Measurements from ENCODE around the gene FMNL3. TPM values are rescaled to one million over a fixed set of nuclear protein-coding genes. Genes with fewer than 3 reads are reported as not detected.

Gene FMNL3
- total RNA-seq, 1 donor from 2014 or later = 30.4 TPM

DNA sequence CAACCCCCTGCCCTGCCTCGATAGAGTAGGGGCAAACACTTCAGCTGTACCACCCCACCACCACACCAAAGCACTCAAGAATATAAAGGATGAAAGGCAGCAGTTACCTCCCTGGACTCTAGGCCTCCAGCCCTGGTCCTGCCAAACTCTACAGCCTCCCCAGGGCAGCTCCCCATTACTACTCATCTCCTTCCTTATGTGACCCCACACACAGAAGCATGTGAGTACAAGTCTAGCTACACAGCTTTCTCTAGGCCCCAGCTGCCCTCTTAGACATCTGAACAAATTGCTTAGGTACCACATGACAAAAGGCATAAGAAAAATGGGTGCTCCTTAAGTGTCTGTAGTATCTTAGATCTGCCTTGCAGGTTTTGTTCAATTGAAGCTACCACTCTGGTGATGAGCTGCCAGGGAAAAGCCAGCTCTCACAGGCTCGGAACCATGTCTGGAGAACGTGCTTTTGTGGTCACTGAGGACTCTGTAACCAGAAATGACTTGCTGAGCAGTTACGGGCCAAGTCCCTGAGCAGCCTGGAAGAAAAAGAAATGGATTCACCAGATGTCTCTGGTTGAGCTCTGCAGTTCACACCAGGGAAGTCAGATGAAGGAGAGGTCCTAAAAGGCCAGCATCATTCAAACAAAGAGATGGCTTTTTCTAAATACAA, 32.8 kb downstream of the FMNL3 start:
- Histone ChIP-seq H3K4me1 (peaks cover 21 to 43% of the 10 kb centered on the region in 2 donors), H3K27ac (peak overlapping the region; percentile 84 to 97), H3K27me3 (no peaks in the 10 kb centered on the region), H3K36me3 (no peaks in the 10 kb centered on the region), H3K9me3 (no peaks in the 10 kb centered on the region), H3K4me3 (no peak overlapping the region)
- TF ChIP-seq CTCF (IDR thresholded peaks at IDR 0.05) = no peak
- intact Hi-C loops (cut with DNase I) = loop anchor here (2.0 kb wide), 1 partner anchor 66 kb away; the partner anchor contains the start of gene TMBIM6
- DNase-seq (ENCODE audit: low spot score in 2 of 2) = no peak

DNA sequence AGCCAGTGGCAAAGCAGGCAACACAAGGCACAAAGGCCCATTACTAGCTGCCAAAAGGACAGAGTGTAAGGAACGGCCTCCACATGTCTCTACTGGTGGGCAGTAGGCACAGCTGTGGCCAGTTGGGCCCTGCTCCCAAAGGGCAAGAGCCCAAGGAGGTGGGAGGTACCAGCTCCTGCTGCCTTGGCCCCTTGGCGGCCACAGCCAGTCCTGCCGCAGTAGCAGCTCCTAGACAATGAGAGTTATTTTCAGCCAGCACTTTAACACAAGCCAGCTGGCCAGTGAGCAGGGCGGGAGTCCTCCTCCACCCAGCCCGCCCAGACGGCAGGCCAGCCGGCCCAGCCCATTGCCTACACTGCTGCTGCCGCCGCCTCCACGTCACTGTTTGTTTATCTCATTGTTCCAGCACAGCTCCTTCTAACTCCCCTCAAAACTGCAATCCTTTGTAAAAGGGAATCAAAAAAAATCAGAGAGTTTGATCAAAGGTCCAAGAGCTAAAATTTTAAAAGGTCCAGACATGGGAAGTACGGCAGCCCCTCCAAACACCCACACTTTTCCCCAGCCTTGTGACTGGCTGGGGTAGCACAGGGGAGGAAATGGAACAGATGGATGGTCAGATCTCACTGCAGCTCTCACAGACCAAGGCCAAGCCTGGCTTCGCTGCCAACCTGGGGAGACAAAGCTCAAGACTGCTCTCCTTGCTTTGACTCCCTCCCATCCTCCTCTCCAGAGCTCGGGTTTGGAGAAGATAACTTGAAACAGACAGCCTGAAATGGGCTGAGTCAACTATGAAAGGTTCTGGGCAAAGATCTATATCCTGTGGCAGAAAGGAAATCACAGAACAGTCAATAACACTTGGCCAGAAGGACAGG, 33.5 kb downstream of the FMNL3 start:
- no peaks in the 10 kb centered on the region for H3K36me3 ChIP-seq
- TF ChIP-seq CTCF (IDR thresholded peaks at IDR 0.05) = peak; percentile 29 to 76 (median 35)
- intact Hi-C loops (cut with DNase I) = loop anchor here (1.0 to 2.0 kb wide), 3 partner anchors 29 to 67 kb away; partner anchors contain the start of genes FMNL3 and TMBIM6
- H3K9me3 ChIP-seq = no peaks in the 10 kb centered on the region
- H3K27ac ChIP-seq = peak overlapping the region; percentile 84 to 97
- no peak overlapping the region for H3K4me3 ChIP-seq
- H3K27me3 ChIP-seq = no peaks in the 10 kb centered on the region
- DNase-seq (ENCODE audit: low spot score in 2 of 2) = peak; percentile 81 to 96
- H3K4me1 ChIP-seq = peaks cover 21 to 43% of the 10 kb centered on the region in 2 donors

GRCh38 chr12:49672301-49673217, 34.6 kb downstream of the FMNL3 start:
- no peak for TF ChIP-seq CTCF (IDR thresholded peaks at IDR 0.05)
- Histone ChIP-seq H3K4me1 (peaks cover 21 to 43% of the 10 kb centered on the region in 2 donors), H3K36me3 (no peaks in the 10 kb centered on the region), H3K4me3 (no peak overlapping the region), H3K9me3 (no peaks in the 10 kb centered on the region), H3K27ac (peak overlapping the region; percentile 84 to 97), H3K27me3 (no peaks in the 10 kb centered on the region)
- no peak for DNase-seq (ENCODE audit: low spot score in 2 of 2)
- intact Hi-C loops (cut with DNase I) = loop anchor here (1.0 to 2.0 kb wide), 2 partner anchors 28 to 35 kb away; partner anchors contain the start of gene FMNL3

DNA sequence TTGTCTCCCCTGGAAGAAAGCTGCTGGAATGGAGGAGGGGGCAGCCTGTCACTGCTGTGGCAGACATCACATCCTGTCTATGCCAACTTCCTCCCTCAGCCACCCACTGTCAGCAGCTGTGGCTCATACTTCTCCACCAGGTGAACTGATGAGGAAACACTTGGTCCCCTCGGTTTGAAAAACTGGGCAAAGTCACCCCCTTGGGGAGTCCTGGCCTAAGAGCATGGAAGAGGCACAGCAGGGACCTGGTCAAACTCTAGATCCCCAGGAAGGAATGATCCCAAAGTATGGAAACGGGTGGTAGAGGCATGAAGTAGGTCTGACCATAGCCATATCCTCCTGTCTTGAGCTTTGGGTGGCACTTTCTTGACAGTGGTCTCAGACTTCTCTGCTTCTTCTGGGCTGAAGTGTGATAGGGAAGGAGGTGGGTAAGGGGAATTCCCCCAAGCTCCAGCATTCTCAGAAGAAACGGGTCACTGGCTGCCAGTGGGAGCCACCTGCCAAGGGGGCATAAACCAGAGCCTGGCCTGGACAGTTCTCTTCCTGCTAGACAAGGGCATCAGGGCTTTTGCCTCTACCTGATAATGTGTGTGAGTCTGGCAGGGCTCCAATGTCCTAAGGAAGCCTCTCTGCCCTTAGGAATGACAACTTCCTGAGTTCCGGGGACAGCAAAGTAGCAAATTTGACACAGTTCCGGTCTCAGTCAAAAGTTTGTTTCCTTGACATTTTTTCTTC, 36.0 kb downstream of the FMNL3 start:
- no peak overlapping the region for H3K4me3 ChIP-seq
- intact Hi-C loops (cut with DNase I) = no loop called here
- no peaks in the 10 kb centered on the region for H3K27me3 ChIP-seq
- no peaks in the 10 kb centered on the region for H3K9me3 ChIP-seq
- TF ChIP-seq CTCF (IDR thresholded peaks at IDR 0.05) = no peak
- DNase-seq (ENCODE audit: low spot score in 2 of 2) = no peak
- H3K4me1 ChIP-seq = peaks cover 21 to 43% of the 10 kb centered on the region in 2 donors
- peak overlapping the region; percentile 84 to 97 for H3K27ac ChIP-seq
- no peaks in the 10 kb centered on the region for H3K36me3 ChIP-seq

Measured in ascending aorta (tissue), 2 donors.